HL-60 (cell line): Measurements from ENCODE around the gene RB1.

Experiments used
- DNase-seq, 2 experiments: peaks; one replicate each; pipeline ENCODE4 v3.0.0-alpha.2; 2010 to 2020; ENCODE audit warnings: low read depth in 1 of 2, low spot score in 1 of 2
- H3K27ac ChIP-seq: fragments of 250-450 bp; sonication (Bioruptor Pico); replicated peaks from 2 replicates; pipeline ENCODE4 v1.5.1; 2020; ENCODE audit warnings: mild to moderate bottlenecking, moderate library complexity
- H3K27me3 ChIP-seq: fragments of 250-450 bp; sonication (Bioruptor Pico); 2 replicates; pipeline ENCODE4 v1.5.1; 2021; ENCODE audit warnings: mild to moderate bottlenecking, moderate library complexity; ENCODE audit not compliant: insufficient read depth, poor library complexity, severe bottlenecking
- H3K4me3 ChIP-seq: replicated peaks from 2 replicates; pipeline ENCODE4 v1.5.1; 2011; ENCODE audit warnings: mild to moderate bottlenecking, control low read depth, low read length; ENCODE audit not compliant: insufficient read depth
- GABPA ChIP-seq: IDR thresholded peaks from 2 replicates; pipeline ENCODE4 v1.6.1; 2012; ENCODE audit warnings: low read depth
- POLR2AphosphoS5 ChIP-seq: IDR thresholded peaks from 2 replicates; pipeline ENCODE4 v1.6.1; 2012; ENCODE audit warnings: low read depth
- REST ChIP-seq: IDR thresholded peaks from 2 replicates; pipeline ENCODE4 v1.6.1; 2012; ENCODE audit warnings: low read depth; ENCODE audit not compliant: insufficient replicate concordance
- SPI1 ChIP-seq: IDR thresholded peaks from 2 replicates; pipeline ENCODE4 v1.6.1; 2012; ENCODE audit warnings: low read depth, mild to moderate bottlenecking, borderline replicate concordance
- TF ChIP-seq, protein P1 (sequence below): IDR thresholded peaks from one replicate; pipeline ENCODE4 v1.5.1; 2011; ENCODE audit warnings: low read length, control low read depth, inconsistent platforms; ENCODE audit not compliant: insufficient read depth

Gene RB1

DNA sequence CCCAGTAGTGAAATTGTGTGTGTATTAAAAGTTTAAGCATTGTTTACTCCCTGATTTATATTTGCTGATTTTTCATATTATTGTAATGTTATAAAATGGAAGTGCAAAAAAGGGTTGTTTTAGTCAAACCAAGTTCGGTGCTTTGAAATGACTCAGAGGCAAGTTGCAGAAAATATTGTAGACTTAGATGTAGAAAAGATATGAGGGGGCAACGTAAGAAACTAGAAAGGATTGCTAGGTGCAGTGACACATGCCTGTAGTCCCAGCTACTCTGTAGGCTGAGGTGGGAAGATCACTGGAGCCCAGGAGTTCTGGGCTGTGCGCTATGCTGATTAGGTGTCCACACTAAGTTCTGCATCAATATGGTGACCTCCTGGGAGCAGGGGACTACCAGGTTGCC lies 125.5 kb downstream of the RB1 start:
- DNase-seq, result no peak
- TF ChIP-seq REST (no peak), GABPA (no peak), SPI1 (no peak), POLR2AphosphoS5 (no peak)
- TF ChIP-seq, protein P1, sequence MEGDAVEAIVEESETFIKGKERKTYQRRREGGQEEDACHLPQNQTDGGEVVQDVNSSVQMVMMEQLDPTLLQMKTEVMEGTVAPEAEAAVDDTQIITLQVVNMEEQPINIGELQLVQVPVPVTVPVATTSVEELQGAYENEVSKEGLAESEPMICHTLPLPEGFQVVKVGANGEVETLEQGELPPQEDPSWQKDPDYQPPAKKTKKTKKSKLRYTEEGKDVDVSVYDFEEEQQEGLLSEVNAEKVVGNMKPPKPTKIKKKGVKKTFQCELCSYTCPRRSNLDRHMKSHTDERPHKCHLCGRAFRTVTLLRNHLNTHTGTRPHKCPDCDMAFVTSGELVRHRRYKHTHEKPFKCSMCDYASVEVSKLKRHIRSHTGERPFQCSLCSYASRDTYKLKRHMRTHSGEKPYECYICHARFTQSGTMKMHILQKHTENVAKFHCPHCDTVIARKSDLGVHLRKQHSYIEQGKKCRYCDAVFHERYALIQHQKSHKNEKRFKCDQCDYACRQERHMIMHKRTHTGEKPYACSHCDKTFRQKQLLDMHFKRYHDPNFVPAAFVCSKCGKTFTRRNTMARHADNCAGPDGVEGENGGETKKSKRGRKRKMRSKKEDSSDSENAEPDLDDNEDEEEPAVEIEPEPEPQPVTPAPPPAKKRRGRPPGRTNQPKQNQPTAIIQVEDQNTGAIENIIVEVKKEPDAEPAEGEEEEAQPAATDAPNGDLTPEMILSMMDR, result no peak
- no peak overlapping the region for H3K27ac ChIP-seq
- no peaks in the 10 kb centered on the region for H3K27me3 ChIP-seq
- no peak overlapping the region for H3K4me3 ChIP-seq

DNA sequence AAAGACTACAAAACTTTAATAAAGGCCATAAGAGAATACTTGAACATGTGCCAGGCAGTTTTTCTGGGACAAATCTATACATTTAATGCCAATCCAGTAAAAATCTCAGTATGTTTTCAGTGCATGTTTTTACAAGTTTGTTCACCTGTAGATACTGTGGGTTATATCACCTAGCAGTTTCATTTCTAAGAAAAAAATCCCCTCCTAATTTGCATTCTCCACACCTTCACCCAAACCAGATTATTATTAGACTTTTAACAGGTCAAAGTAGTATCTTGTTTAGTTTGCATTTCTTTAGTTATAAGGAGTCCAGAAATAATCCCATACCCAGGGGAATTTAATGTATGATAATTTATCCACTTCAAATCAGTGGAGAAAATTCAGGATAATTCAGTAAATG lies 126.3 kb downstream of the RB1 start:
- no peaks in the 10 kb centered on the region for H3K27me3 ChIP-seq
- H3K27ac ChIP-seq, result no peak overlapping the region
- TF ChIP-seq GABPA, result no peak
- DNase-seq, result no peak
- no peak overlapping the region for H3K4me3 ChIP-seq

GRCh38 chr13:48431431-48431830 lies 127.9 kb downstream of the RB1 start:
- no peaks in the 10 kb centered on the region for H3K27me3 ChIP-seq
- DNase-seq, result no peak
- H3K27ac ChIP-seq, result no peak overlapping the region
- TF ChIP-seq, protein P1, result no peak
- TF ChIP-seq GABPA (no peak), SPI1 (no peak), REST (no peak), POLR2AphosphoS5 (no peak)
- no peak overlapping the region for H3K4me3 ChIP-seq

DNA sequence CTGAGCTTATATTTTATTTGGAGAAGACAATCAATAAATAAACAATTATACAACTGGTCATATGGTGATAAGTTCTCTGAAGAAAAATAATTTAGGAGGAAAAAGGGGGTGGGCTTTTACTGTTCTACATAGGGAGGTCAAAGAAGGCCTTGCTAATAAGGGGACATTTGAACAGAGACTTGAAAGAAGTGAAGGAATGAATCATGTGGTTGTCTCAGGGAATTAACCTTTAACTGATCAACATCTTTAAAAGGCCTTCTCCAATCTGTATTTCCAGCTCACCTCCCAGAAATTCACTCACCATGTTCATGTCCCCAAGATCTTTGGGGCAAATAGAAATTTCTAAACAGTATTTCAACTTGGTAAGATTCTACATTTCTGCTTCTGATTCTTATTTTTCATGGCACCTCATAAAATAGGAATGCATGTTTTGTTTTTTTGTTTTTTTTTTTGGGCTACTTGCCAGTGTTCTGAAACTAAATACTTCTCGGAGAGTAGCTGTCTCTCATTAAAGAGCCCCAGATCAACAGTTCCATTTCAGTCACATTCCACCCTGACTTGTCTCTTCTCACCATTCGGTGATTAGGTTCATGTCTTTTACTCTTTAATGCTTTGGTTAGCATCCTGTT lies 128.6 kb downstream of the RB1 start:
- TF ChIP-seq GABPA (no peak), SPI1 (no peak), REST (no peak), POLR2AphosphoS5 (no peak)
- TF ChIP-seq, protein P1, result no peak
- DNase-seq, result no peak

More for the DNA sequence above, 128.6 kb downstream of the RB1 start:
- no peak overlapping the region for H3K27ac ChIP-seq
- no peaks in the 10 kb centered on the region for H3K27me3 ChIP-seq
- H3K4me3 ChIP-seq, result no peak overlapping the region
